ENCODE measurements around the gene CNPY1.

GRCh38 chr7:155581107-155581830 is 34.9 kb upstream of the CNPY1 start:
- no peak for TF ChIP-seq CTCF (IDR thresholded peaks at IDR 0.05)
- no peak for TF ChIP-seq POLR2A (IDR thresholded peaks at IDR 0.05)
- TF ChIP-seq POLR2AphosphoS5 (IDR thresholded peaks at IDR 0.05): no peak

Data from suprapubic skin (tissue), 4 donors.